Ovary (tissue), 9 donors: Measurements from ENCODE around the gene LRAT. TPM values are rescaled to one million over a fixed set of nuclear protein-coding genes. Genes with fewer than 3 reads are reported as not detected.

ENCODE experiments used
- DNase-seq, 5 donors: peaks; one replicate each; pipeline ENCODE4 v3.0.0-alpha.2; 2019 to 2020
- H3K27ac ChIP-seq, 2 donors: fragments of 200-600 bp; one replicate each; pipeline versions ENCODE4 v1.5.1 to v1.8.0; 2019 to 2022
- H3K27me3 ChIP-seq: fragments of 200-600 bp; one replicate; pipeline ENCODE4 v1.8.0; 2022
- H3K36me3 ChIP-seq: fragments of 200-600 bp; sonication (generic); one replicate; pipeline ENCODE4 v1.5.1; 2019
- H3K4me1 ChIP-seq: one replicate; pipeline ENCODE4 v1.8.1; 2013; ENCODE audit warnings: mild to moderate bottlenecking, moderate library complexity; ENCODE audit not compliant: insufficient read depth
- H3K4me3 ChIP-seq: fragments of 200-600 bp; sonication (generic); one replicate; pipeline ENCODE4 v1.5.1; 2017
- H3K9me3 ChIP-seq, 2 donors: fragments of 200-600 bp in 1 of 2; sonication (generic) in 1 of 2; one replicate each; pipeline versions ENCODE4 v1.5.1 to v1.8.1; 2013 to 2019; ENCODE audit warnings: mild to moderate bottlenecking in 1 of 2, moderate library complexity in 1 of 2
- EP300 ChIP-seq: sonication (generic); formaldehyde crosslinking; IDR thresholded peaks from one replicate; pipeline ENCODE4 v1.6.1; 2017; ENCODE audit warnings: antibody characterized with exemption
- POLR2A ChIP-seq: fragments of 450-650 bp; IDR thresholded peaks from one replicate; pipeline ENCODE4 v1.6.1; 2017; ENCODE audit warnings: antibody characterized with exemption, mild to moderate bottlenecking, moderate library complexity
- WGBS, 3 donors: extraction: QIAGEN DNeasy Blood & Tissue Kit in 1 of 3; methylation state at CpG; one replicate each; pipeline versions ENCODE4 v1.1.5 to v1.1.7; 2013 to 2017; 5-methylcytosine and 5-hydroxymethylcytosine counted together
- intact Hi-C, 4 donors: fragments of 100-400 bp; cut with DNase I; formaldehyde crosslinking; loops; one replicate each; pipeline versions ENCODE4 v1.11.0 to v1.15.1; 2022 to 2023
- polyA plus RNA-seq, 2 donors: library from polyadenylated mRNA; stranded (reverse); fragments of 200-250 nt in 1 of 2; fragments of 350-450 nt in 1 of 2; fragmentation: Illumina TruSeq in 1 of 2; extraction: RNeasy Lipid Tissue Mini Kit (QIAGEN cat#74804) in 1 of 2; gene quantifications; one replicate each; pipeline ENCODE4 v1.2.3, GENCODE V29; 2013 to 2014
- total RNA-seq, 7 donors: library from RNA; depleted of rRNA in 2 of 7; stranded (reverse); fragments of >200 nt in 2 of 7; fragmentation: NEBNext Ultra II Directional in 3 of 7; extraction: Animal tissue kit (Norgen Biotek cat#: 25700) in 3 of 7; gene quantifications; one replicate each; pipeline versions ENCODE4 v1.1.0 to v1.2.4, GENCODE V29; 2016 to 2023
- TF ChIP-seq, protein P1 (sequence below), 3 donors: fragments of 450-650 bp in 2 of 3; fragments of 200-600 bp in 1 of 3; IDR thresholded peaks; one replicate each; pipeline versions ENCODE4 v1.5.1 to v1.8.0; 2016 to 2022; ENCODE audit warnings: antibody characterized with exemption in 3 of 3, mild to moderate bottlenecking in 1 of 3
- donor health status: DM: no; HTN: no; CAD: no; lungs with moderate emphysema.
- donor health status: DM: no; HTN: no; CAD: no.
- donor health status: Bipolar disorder and iron deficiency.
- donor health status: DM: yes; HTN: yes; CAD: no.
- donor health status: DM: no; HTN: no; CAD: no.
- donor health status: DM: yes; HTN: yes; CAD: no.

The LRAT gene
- total and polyA plus RNA-seq, 9 donors = 0.05 to 7.9 (median 0.51) TPM

DNA sequence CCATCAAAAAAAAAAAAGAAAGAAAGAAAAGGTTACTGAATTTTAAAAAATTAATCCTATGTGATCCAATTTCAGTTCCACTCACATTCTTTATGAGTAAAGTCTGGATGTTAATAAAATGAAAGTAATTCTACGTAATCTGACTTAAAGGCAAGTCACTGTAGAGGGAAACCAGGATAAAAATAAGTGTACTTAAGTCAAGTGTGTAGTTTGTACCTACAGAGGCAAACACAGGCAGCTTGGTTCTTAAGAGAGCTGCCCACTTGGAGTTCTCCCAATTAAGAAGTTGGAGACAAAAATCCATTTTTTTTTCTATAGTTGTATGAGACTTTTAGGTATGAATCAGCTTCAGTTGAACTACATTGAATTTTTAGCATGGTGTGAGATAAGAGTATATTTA lies 7.0 kb upstream of the LRAT start:
- TF ChIP-seq, protein P1, sequence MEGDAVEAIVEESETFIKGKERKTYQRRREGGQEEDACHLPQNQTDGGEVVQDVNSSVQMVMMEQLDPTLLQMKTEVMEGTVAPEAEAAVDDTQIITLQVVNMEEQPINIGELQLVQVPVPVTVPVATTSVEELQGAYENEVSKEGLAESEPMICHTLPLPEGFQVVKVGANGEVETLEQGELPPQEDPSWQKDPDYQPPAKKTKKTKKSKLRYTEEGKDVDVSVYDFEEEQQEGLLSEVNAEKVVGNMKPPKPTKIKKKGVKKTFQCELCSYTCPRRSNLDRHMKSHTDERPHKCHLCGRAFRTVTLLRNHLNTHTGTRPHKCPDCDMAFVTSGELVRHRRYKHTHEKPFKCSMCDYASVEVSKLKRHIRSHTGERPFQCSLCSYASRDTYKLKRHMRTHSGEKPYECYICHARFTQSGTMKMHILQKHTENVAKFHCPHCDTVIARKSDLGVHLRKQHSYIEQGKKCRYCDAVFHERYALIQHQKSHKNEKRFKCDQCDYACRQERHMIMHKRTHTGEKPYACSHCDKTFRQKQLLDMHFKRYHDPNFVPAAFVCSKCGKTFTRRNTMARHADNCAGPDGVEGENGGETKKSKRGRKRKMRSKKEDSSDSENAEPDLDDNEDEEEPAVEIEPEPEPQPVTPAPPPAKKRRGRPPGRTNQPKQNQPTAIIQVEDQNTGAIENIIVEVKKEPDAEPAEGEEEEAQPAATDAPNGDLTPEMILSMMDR (IDR thresholded peaks at IDR 0.05) = no peak
- no peak for TF ChIP-seq POLR2A
- TF ChIP-seq EP300 = no peak
- intact Hi-C loops = no loop called here
- H3K27ac ChIP-seq = no peak overlapping the region
- no peak overlapping the region for H3K4me3 ChIP-seq
- no peaks in the 10 kb centered on the region for H3K36me3 ChIP-seq
- 36 to 92% (median 45%) methylated on average over 1 of the region's 1 CpG for WGBS, 3 donors
- no peaks in the 10 kb centered on the region for H3K27me3 ChIP-seq
- no peaks in the 10 kb centered on the region for H3K9me3 ChIP-seq
- DNase-seq = no peak
- no peaks in the 10 kb centered on the region for H3K4me1 ChIP-seq

DNA sequence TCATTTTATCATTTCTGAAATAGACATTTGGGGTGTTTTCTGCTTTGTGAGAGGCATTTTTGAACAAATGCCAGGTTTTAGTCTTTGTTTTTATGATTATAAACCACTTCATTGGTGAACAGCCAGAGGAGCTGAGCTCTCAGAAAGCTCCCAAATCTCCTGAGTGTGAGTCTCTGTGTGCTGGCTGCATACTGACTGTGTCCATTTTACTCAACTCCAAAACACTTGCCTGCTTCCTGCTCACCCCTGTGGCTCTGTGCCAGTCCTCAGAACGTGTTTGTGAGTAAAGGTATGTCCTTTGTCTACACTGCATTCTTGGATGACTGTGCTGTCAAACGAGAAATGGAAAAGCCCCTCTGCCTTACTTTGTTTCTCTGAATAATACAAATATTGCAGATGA lies 5.4 kb upstream of the LRAT start:
- Histone ChIP-seq H3K4me3 (no peak overlapping the region), H3K36me3 (no peaks in the 10 kb centered on the region), H3K4me1 (no peaks in the 10 kb centered on the region), H3K27me3 (no peaks in the 10 kb centered on the region), H3K9me3 (no peaks in the 10 kb centered on the region), H3K27ac (no peak overlapping the region)
- no peak for DNase-seq
- intact Hi-C loops = no loop called here
- 8 to 13% (median 9%) methylated on average over 2 of the region's 2 CpGs for WGBS, 3 donors
- TF ChIP-seq POLR2A (no peak), EP300 (no peak)
- TF ChIP-seq, protein P1 (IDR thresholded peaks at IDR 0.05) = no peak

DNA sequence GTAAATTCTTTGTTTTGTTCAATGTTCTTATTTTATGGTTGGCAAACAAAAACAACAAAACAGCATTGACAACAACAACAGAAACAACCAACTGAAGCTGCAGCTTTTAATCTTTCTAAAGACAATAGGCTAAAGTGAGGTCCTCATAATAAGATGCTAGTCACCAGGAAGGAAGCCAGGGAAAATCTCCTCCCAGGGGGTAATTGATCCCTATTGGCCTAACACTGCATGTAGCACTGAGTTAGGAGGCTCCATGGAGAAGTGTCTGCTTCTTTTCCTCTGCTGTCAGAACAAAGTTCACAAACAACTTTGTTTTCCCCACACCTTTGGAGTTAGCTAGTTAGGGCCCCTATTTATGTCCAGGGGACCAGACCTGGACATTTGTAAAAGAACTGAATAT lies 4.7 kb upstream of the LRAT start:
- H3K9me3 ChIP-seq = no peaks in the 10 kb centered on the region
- H3K27ac ChIP-seq = no peak overlapping the region
- DNase-seq = no peak
- H3K4me3 ChIP-seq = no peak overlapping the region
- TF ChIP-seq POLR2A (no peak), EP300 (no peak)
- TF ChIP-seq, protein P1 (IDR thresholded peaks at IDR 0.05) = no peak
- H3K4me1 ChIP-seq = no peaks in the 10 kb centered on the region
- no peaks in the 10 kb centered on the region for H3K27me3 ChIP-seq
- intact Hi-C loops = no loop called here
- H3K36me3 ChIP-seq = no peaks in the 10 kb centered on the region

DNA sequence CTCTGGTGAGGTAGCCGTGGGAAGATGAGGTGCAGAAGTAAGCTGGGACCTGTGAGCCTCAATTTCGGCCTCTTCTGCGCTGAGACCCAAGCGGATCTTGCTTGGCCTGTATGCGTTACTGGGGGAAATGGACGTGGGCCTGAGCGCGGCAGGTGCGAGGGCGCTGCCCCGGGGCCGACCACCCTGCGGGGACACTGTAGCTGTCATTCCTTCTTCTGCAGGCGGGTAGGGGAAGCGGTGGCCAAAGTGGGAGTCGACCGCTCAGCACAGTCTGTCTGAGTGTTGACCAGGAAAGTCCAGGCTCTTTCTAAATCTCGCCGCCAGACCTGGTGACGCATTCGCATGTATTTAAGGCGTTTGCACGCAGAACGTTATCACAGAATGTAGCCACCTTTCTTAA lies 3.3 kb upstream of the LRAT start:
- no peak for DNase-seq
- no peaks in the 10 kb centered on the region for H3K4me1 ChIP-seq
- TF ChIP-seq POLR2A (no peak), EP300 (no peak)
- TF ChIP-seq, protein P1 (IDR thresholded peaks at IDR 0.05) = no peak
- no peak overlapping the region for H3K27ac ChIP-seq
- no peaks in the 10 kb centered on the region for H3K36me3 ChIP-seq
- H3K9me3 ChIP-seq = no peaks in the 10 kb centered on the region
- intact Hi-C loops = no loop called here
- no peaks in the 10 kb centered on the region for H3K27me3 ChIP-seq
- no peak overlapping the region for H3K4me3 ChIP-seq
- 80 to 84% (median 81%) methylated on average over 24 of the region's 24 CpGs for WGBS, 3 donors
